Caco-2 (cell line): ENCODE results near the gene FAN1. TPM values are rescaled to one million over a fixed set of nuclear protein-coding genes. Genes with fewer than 3 reads are reported as not detected.

Experiments used
- BruUV-seq: library from RNA; stranded (reverse); fragments of 400-500 nt; replicated peaks from 2 replicates; lab custom pipeline; 2021; lab: Mats Ljungman, UMichigan
- CTCF ChIA-PET: fragments of 300-600 bp; sonication (Branson Sonifier 250); formaldehyde crosslinking; loops from one replicate; lab custom pipeline; 2022; ENCODE audit warnings: antibody characterized with exemption; lab: Charles Lee
- POLR2A ChIA-PET: fragments of 300-600 bp; sonication (Branson Sonifier 250); formaldehyde crosslinking; loops from one replicate; lab custom pipeline; 2022; ENCODE audit warnings: antibody characterized with exemption; lab: Charles Lee
- DNase-seq, 2 experiments: peaks; one replicate each; pipeline versions ENCODE4 v3.0.0 to v3.0.0-alpha.2; 2020 to 2022
- H3K27me3 ChIP-seq: replicated peaks from 2 replicates; pipeline ENCODE4 v1.6.0; 2011; ENCODE audit warnings: low read length; ENCODE audit not compliant: control insufficient read depth, insufficient read depth
- H3K36me3 ChIP-seq: 2 replicates; pipeline ENCODE4 v1.5.1; 2011; ENCODE audit warnings: low read length; ENCODE audit not compliant: control insufficient read depth, insufficient read depth
- H3K4me1 ChIP-seq: fragments of 250-450 bp; sonication (Bioruptor Pico); 2 replicates; pipeline ENCODE4 v1.5.1; 2020; ENCODE audit warnings: mild to moderate bottlenecking
- H3K4me3 ChIP-seq: 2 replicates; pipeline ENCODE4 v1.5.1; 2011; ENCODE audit warnings: low read depth, mild to moderate bottlenecking, control low read depth, low read length
- H3K9me3 ChIP-seq: fragments of 250-450 bp; sonication (Bioruptor Pico); 2 replicates; pipeline ENCODE4 v1.5.1; 2020; ENCODE audit warnings: mild to moderate bottlenecking, moderate library complexity
- H3K27ac Mint-ChIP-seq: one replicate; pipeline ENCODE4 v1.8.0; 2022; ENCODE audit warnings: mixed read lengths; ENCODE audit not compliant: unreplicated experiment
- H3K27me3 Mint-ChIP-seq: one replicate; pipeline ENCODE4 v1.8.0; 2022; ENCODE audit warnings: mixed read lengths; ENCODE audit not compliant: insufficient read depth, unreplicated experiment
- H3K36me3 Mint-ChIP-seq: one replicate; pipeline ENCODE4 v1.8.0; 2022; ENCODE audit warnings: mild to moderate bottlenecking, mixed read lengths; ENCODE audit not compliant: insufficient read depth, unreplicated experiment
- H3K4me1 Mint-ChIP-seq: one replicate; pipeline ENCODE4 v1.8.0; 2022; ENCODE audit warnings: low read depth, mixed read lengths; ENCODE audit not compliant: unreplicated experiment
- H3K4me3 Mint-ChIP-seq: one replicate; pipeline ENCODE4 v1.8.0; 2022; ENCODE audit warnings: mild to moderate bottlenecking, moderate library complexity, mixed read lengths; ENCODE audit not compliant: unreplicated experiment
- H3K9me3 Mint-ChIP-seq: one replicate; pipeline ENCODE4 v1.8.0; 2022; ENCODE audit warnings: mixed read lengths; ENCODE audit not compliant: unreplicated experiment
- CTCF ChIP-seq, 2 experiments: fragments of 200-600 bp in 1 of 2; IDR thresholded peaks; 1 replicate in 1 of 2; 2 replicates in 1 of 2; pipeline versions ENCODE4 v1.5.1 to v1.8.0; 2011 to 2022; ENCODE audit warnings: antibody characterized with exemption in 1 of 2, control low read depth in 1 of 2, inconsistent platforms in 1 of 2, low read depth in 1 of 2, low read length in 1 of 2, mild to moderate bottlenecking in 1 of 2, moderate library complexity in 1 of 2; ENCODE audit not compliant: insufficient read depth in 1 of 2, severe bottlenecking in 1 of 2, unreplicated experiment in 1 of 2
- intact Hi-C: fragments of 100-400 bp; cut with micrococcal nuclease; formaldehyde crosslinking; loops from one replicate; pipeline ENCODE4 v1.10.0; 2022; ENCODE audit not compliant: unreplicated experiment
- total RNA-seq: library from RNA; stranded (reverse); gene quantifications from 2 replicates; pipeline ENCODE4 v1.2.3, GENCODE V29; 2022

FAN1 gene
- total RNA-seq, 1 experiment from 2014 or later: 26.6 TPM

DNA sequence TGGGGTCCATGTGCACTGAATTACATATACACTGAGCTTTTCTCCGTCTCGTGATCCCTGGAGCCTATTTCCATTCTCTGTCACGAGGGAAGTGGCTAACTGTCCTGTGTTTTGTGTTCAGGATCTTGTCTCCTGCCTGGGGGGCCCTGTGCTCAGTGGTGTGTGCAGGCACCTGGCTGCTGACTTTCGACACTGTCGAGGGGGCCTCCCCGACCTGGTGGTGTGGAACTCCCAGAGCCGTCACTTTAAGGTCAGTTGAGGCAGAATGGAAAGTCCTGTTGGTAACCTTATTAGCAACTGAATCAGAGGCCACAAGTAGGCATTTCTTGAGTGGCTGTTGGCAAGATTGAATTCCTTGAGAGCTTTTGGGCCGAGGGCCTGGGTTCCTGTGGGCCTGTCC is 26.7 kb downstream of the FAN1 start:
- TF ChIP-seq CTCF (IDR thresholded peaks at IDR 0.05; ENCODE audit: insufficient read depth in 1 of 2, low read depth in 1 of 2, low read length in 1 of 2, severe bottlenecking in 1 of 2, unreplicated experiment in 1 of 2): no peak
- ChIA-PET POLR2A (no interaction called here), CTCF (no interaction called here)
- Mint-ChIP-seq H3K9me3 (no peaks in the 10 kb centered on the region), H3K4me1 (no peaks in the 10 kb centered on the region), H3K36me3 (peaks cover 60% of the 10 kb centered on the region), H3K27ac (no peak overlapping the region), H3K4me3 (no peak overlapping the region), H3K27me3 (no peaks in the 10 kb centered on the region)
- DNase-seq: no peak
- no peaks in the 10 kb centered on the region for H3K27me3 ChIP-seq
- no peaks in the 10 kb centered on the region for H3K4me1 ChIP-seq
- H3K4me3 ChIP-seq: no peak overlapping the region
- H3K36me3 ChIP-seq: peaks cover 1% of the 10 kb centered on the region; the same call in 1 of the 2 replicates
- intact Hi-C loops: no loop called here
- BruUV-seq: no TSS peak
- no peaks in the 10 kb centered on the region for H3K9me3 ChIP-seq

DNA sequence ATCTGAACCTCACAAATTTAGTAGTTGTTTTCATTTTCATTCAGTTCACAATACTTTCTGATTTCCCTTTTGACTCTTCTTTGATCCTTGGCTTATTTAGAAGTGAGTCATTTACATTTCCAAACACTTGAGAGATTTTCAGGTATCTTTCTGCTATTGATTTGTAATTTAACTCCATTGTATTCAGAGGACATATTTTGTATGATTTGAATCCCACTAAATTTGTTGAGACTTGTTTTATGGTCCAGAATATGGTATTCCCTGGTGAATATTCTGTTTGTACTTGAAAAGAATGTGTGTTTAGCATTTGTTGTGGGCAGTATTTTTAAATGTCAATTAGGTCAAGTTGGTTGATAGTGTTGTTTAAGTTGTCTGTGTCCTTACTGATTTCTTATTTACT is 29.6 kb downstream of the FAN1 start:
- Mint-ChIP-seq H3K36me3 (peaks cover 77% of the 10 kb centered on the region), H3K4me1 (no peaks in the 10 kb centered on the region), H3K27ac (no peak overlapping the region), H3K4me3 (no peak overlapping the region), H3K27me3 (no peaks in the 10 kb centered on the region), H3K9me3 (no peaks in the 10 kb centered on the region)
- DNase-seq: no peak
- ChIA-PET POLR2A (interaction anchor here (0.7 kb wide), 1 partner anchor 216 kb away, joined by 3 read pairs; no protein-coding TSS in a partner anchor), CTCF (no interaction called here)
- TF ChIP-seq CTCF (IDR thresholded peaks at IDR 0.05; ENCODE audit: insufficient read depth in 1 of 2, low read depth in 1 of 2, low read length in 1 of 2, severe bottlenecking in 1 of 2, unreplicated experiment in 1 of 2): no peak
- no TSS peak for BruUV-seq
- Histone ChIP-seq H3K27me3 (no peaks in the 10 kb centered on the region), H3K36me3 (peaks cover 1% of the 10 kb centered on the region; the same call in 1 of the 2 replicates), H3K9me3 (no peaks in the 10 kb centered on the region), H3K4me1 (no peaks in the 10 kb centered on the region), H3K4me3 (no peak overlapping the region)
- intact Hi-C loops: no loop called here

- peaks cover 83% of the 10 kb centered on the region for H3K36me3 Mint-ChIP-seq
Measured at GRCh38 chr15:30939161-30939560, 35.4 kb downstream of the FAN1 start.

More at GRCh38 chr15:30939161-30939560, 35.4 kb downstream of the FAN1 start:
- BruUV-seq: no TSS peak
- DNase-seq: no peak
- Mint-ChIP-seq H3K27me3 (no peaks in the 10 kb centered on the region), H3K4me3 (no peak overlapping the region), H3K4me1 (no peaks in the 10 kb centered on the region), H3K9me3 (no peaks in the 10 kb centered on the region), H3K27ac (no peak overlapping the region)
- ChIA-PET POLR2A (no interaction called here), CTCF (no interaction called here)
- no peak for TF ChIP-seq CTCF (IDR thresholded peaks at IDR 0.05; ENCODE audit: insufficient read depth in 1 of 2, low read depth in 1 of 2, low read length in 1 of 2, severe bottlenecking in 1 of 2, unreplicated experiment in 1 of 2)
- intact Hi-C loops: no loop called here
- Histone ChIP-seq H3K36me3 (peaks cover 2% of the 10 kb centered on the region; the same call in 1 of the 2 replicates), H3K9me3 (no peaks in the 10 kb centered on the region), H3K27me3 (no peaks in the 10 kb centered on the region), H3K4me3 (no peak overlapping the region), H3K4me1 (no peaks in the 10 kb centered on the region)
